Liver (tissue), 9 donors: ENCODE data around the gene FAM186B. TPM values are rescaled to one million over a fixed set of nuclear protein-coding genes. Genes with fewer than 3 reads are reported as not detected.

Experiments
- DNase-seq: peaks from one replicate; pipeline ENCODE4 v3.0.0-alpha.2; 2017; ENCODE audit warnings: low spot score
- H3K27ac ChIP-seq, 2 donors: one replicate each; pipeline ENCODE4 v1.7.0; 2013; ENCODE audit warnings: inconsistent platforms in 2 of 2, low read length in 2 of 2, control low read depth in 1 of 2, low read depth in 1 of 2, mild to moderate bottlenecking in 1 of 2
- H3K27me3 ChIP-seq, 4 donors: one replicate each; pipeline versions ENCODE4 v1.6.1 to v1.7.0; 2013; ENCODE audit warnings: low read length in 3 of 4, inconsistent platforms in 1 of 4, mild to moderate bottlenecking in 1 of 4, moderate library complexity in 1 of 4; ENCODE audit not compliant: control insufficient read depth in 4 of 4, insufficient read depth in 4 of 4
- H3K36me3 ChIP-seq, 4 donors: one replicate each; pipeline versions ENCODE4 v1.6.1 to v1.7.0; 2013; ENCODE audit warnings: low read length in 3 of 4, mild to moderate bottlenecking in 3 of 4, low read depth in 1 of 4, moderate library complexity in 1 of 4; ENCODE audit not compliant: control insufficient read depth in 4 of 4, insufficient read depth in 3 of 4
- H3K4me1 ChIP-seq, 4 donors: one replicate each; pipeline versions ENCODE4 v1.6.1 to v1.7.0; 2013; ENCODE audit warnings: low read length in 3 of 4, mild to moderate bottlenecking in 3 of 4, moderate library complexity in 1 of 4; ENCODE audit not compliant: control insufficient read depth in 4 of 4, insufficient read depth in 4 of 4
- H3K4me3 ChIP-seq, 3 donors: one replicate each; pipeline versions ENCODE4 v1.6.1 to v1.7.0; 2013; ENCODE audit warnings: low read length in 3 of 3, control low read depth in 1 of 3, low read depth in 1 of 3, mild to moderate bottlenecking in 1 of 3
- H3K9ac ChIP-seq, 2 donors: one replicate each; pipeline ENCODE4 v1.7.0; 2013; ENCODE audit warnings: low read length in 2 of 2, mild to moderate bottlenecking in 2 of 2, moderate library complexity in 2 of 2, control low read depth in 1 of 2, low read depth in 1 of 2
- H3K9me3 ChIP-seq, 4 donors: one replicate each; pipeline versions ENCODE4 v1.6.1 to v1.7.0; 2013; ENCODE audit warnings: low read length in 3 of 4; ENCODE audit not compliant: control insufficient read depth in 4 of 4
- CTCF ChIP-seq: fragments of 150-350 bp; IDR thresholded peaks from 2 replicates; pipeline ENCODE4 v1.5.1; 2017; ENCODE audit warnings: improper control_type of control experiment, low read depth, low read length; ENCODE audit not compliant: missing input control
- EGR1 ChIP-seq, 2 donors: IDR thresholded peaks; 2 replicates each; pipeline ENCODE4 v1.6.1; 2016 to 2018; ENCODE audit warnings: antibody characterized with exemption in 2 of 2, low read depth in 2 of 2
- FOXA2 ChIP-seq: IDR thresholded peaks from 2 replicates; pipeline ENCODE4 v1.6.1; 2016; ENCODE audit warnings: antibody characterized with exemption
- GABPA ChIP-seq, 2 donors: IDR thresholded peaks in 1 of 2; conservative IDR thresholded peaks in 1 of 2; 2 replicates each; pipeline ENCODE4 v1.6.1; 2016; ENCODE audit warnings: antibody characterized with exemption in 2 of 2, mild to moderate bottlenecking in 1 of 2, moderate library complexity in 1 of 2
- HNF4A ChIP-seq, 2 donors: conservative IDR thresholded peaks; 2 replicates each; pipeline ENCODE4 v1.6.1; 2016; ENCODE audit warnings: antibody characterized with exemption in 2 of 2, mild to moderate bottlenecking in 2 of 2
- HNF4G ChIP-seq: IDR thresholded peaks from 2 replicates; pipeline ENCODE4 v1.6.1; 2016; ENCODE audit warnings: antibody characterized with exemption
- JUND ChIP-seq, 2 donors: IDR thresholded peaks; 2 replicates each; pipeline ENCODE4 v1.6.1; 2016; ENCODE audit warnings: antibody characterized with exemption in 2 of 2
- MAX ChIP-seq: IDR thresholded peaks from 2 replicates; pipeline ENCODE4 v1.6.1; 2016; ENCODE audit warnings: antibody characterized with exemption
- NR2F2 ChIP-seq: IDR thresholded peaks from 2 replicates; pipeline ENCODE4 v1.6.1; 2016; ENCODE audit warnings: antibody characterized with exemption
- RAD21 ChIP-seq, 2 donors: IDR thresholded peaks; 2 replicates each; pipeline ENCODE4 v1.6.1; 2016; ENCODE audit warnings: antibody characterized with exemption in 2 of 2, mild to moderate bottlenecking in 2 of 2
- REST ChIP-seq: IDR thresholded peaks from 2 replicates; pipeline ENCODE4 v1.6.1; 2016; ENCODE audit warnings: antibody characterized with exemption, mild to moderate bottlenecking
- RXRA ChIP-seq, 2 donors: IDR thresholded peaks; 2 replicates each; pipeline ENCODE4 v1.6.1; 2017 to 2018; ENCODE audit warnings: antibody characterized with exemption in 2 of 2, mild to moderate bottlenecking in 1 of 2
- SP1 ChIP-seq: IDR thresholded peaks from 2 replicates; pipeline ENCODE4 v1.6.1; 2018; ENCODE audit warnings: antibody characterized with exemption, mild to moderate bottlenecking
- TAF1 ChIP-seq: conservative IDR thresholded peaks from 2 replicates; pipeline ENCODE4 v1.6.1; 2016; ENCODE audit warnings: antibody characterized with exemption, mild to moderate bottlenecking
- YY1 ChIP-seq: IDR thresholded peaks from 2 replicates; pipeline ENCODE4 v1.6.1; 2016; ENCODE audit warnings: antibody characterized with exemption, mild to moderate bottlenecking
- ZBTB33 ChIP-seq: IDR thresholded peaks from 2 replicates; pipeline ENCODE4 v1.6.1; 2016; ENCODE audit warnings: antibody characterized with exemption
- WGBS: extraction: QIAGEN DNeasy Blood & Tissue Kit; methylation state at CpG from one replicate; pipeline ENCODE4 v1.1.7; 2013; 5-methylcytosine and 5-hydroxymethylcytosine counted together
- polyA plus RNA-seq, 2 donors: library from polyadenylated mRNA; stranded (reverse) in 1 of 2; unstranded in 1 of 2; fragments of 200-250 nt in 1 of 2; fragments of >200 nt in 1 of 2; fragmentation: Nextera tagmentation in 1 of 2; extraction: Ambion mirVana in 1 of 2; gene quantifications; one replicate each; pipeline versions ENCODE4 v1.2.1 to v1.2.3, GENCODE V29; 2013 to 2015
- total RNA-seq, 2 donors: library from RNA; depleted of rRNA; stranded (reverse); fragments of >200 nt; gene quantifications; one replicate each; pipeline ENCODE4 v1.2.3, GENCODE V29; 2014
- donor health status: healthy.
- donor health status: healthy.
- donor health status: healthy.
- donor health status: healthy.
- donor health status: healthy.

Gene FAM186B
- total and polyA plus RNA-seq, 4 donors: 0.19 to 0.84 (median 0.42) TPM

- no peaks in the 10 kb centered on the region for H3K9me3 ChIP-seq
- DNase-seq: no peak
- TF ChIP-seq RAD21 (IDR thresholded peaks at IDR 0.05) (no peak), JUND (IDR thresholded peaks at IDR 0.05) (no peak), EGR1 (IDR thresholded peaks at IDR 0.05; ENCODE audit: low read depth in 2 of 2) (no peak), HNF4A (conservative IDR thresholded peaks at IDR 0.05) (no peak), MAX (no peak), GABPA (IDR thresholded peaks at IDR 0.05 in 1 of 2, conservative IDR thresholded peaks at IDR 0.05 in 1 of 2) (no peak), TAF1 (no peak), SP1 (no peak)
- H3K9ac ChIP-seq: no peak overlapping the region
- H3K4me1 ChIP-seq: no peaks in the 10 kb centered on the region
- H3K27me3 ChIP-seq: no peaks in the 10 kb centered on the region
- no peak overlapping the region for H3K4me3 ChIP-seq
- H3K27ac ChIP-seq: no peak overlapping the region
- peaks cover 0 to 5% (median under 1%) of the 10 kb centered on the region in 4 donors for H3K36me3 ChIP-seq
- 89% methylated on average over 10 of the region's 10 CpGs for WGBS
These were observed 6.9 kb downstream of the FAM186B start for GRCh38 chr12:49598527-49598926.

- no peak overlapping the region for H3K9ac ChIP-seq
- no peak for TF ChIP-seq YY1
- no peak for TF ChIP-seq GABPA (IDR thresholded peaks at IDR 0.05 in 1 of 2, conservative IDR thresholded peaks at IDR 0.05 in 1 of 2)
- no peak for TF ChIP-seq CTCF
- no peak for TF ChIP-seq SP1
- no peak for TF ChIP-seq RXRA (IDR thresholded peaks at IDR 0.05)
- no peak for TF ChIP-seq HNF4G
- no peak for TF ChIP-seq FOXA2
- no peak for TF ChIP-seq HNF4A (conservative IDR thresholded peaks at IDR 0.05)
- no peak for TF ChIP-seq RAD21 (IDR thresholded peaks at IDR 0.05)
- no peak for TF ChIP-seq MAX
- no peak for TF ChIP-seq REST
- no peak for TF ChIP-seq TAF1
- TF ChIP-seq ZBTB33: no peak
- TF ChIP-seq JUND (IDR thresholded peaks at IDR 0.05): no peak
- no peak for TF ChIP-seq NR2F2
- H3K27ac ChIP-seq: no peak overlapping the region
- no peaks in the 10 kb centered on the region for H3K27me3 ChIP-seq
- peaks cover 0 to 2% (median 0%) of the 10 kb centered on the region in 4 donors for H3K36me3 ChIP-seq
- WGBS: 82% methylated on average over 4 of the region's 4 CpGs
- no peaks in the 10 kb centered on the region for H3K9me3 ChIP-seq
- no peaks in the 10 kb centered on the region for H3K4me1 ChIP-seq
- no peak overlapping the region for H3K4me3 ChIP-seq
- DNase-seq: no peak
These were observed 16.5 kb downstream of the FAM186B start for GRCh38 chr12:49588721-49589516.
